GM21526 (cell line): Measurements from ENCODE around the gene UBAC2.

Experiments
- ATAC-seq: cut with Tn5 transposase; IDR thresholded peaks from one replicate; pipeline ENCODE4 v1.9.1; 2021; ENCODE audit warnings: moderate library complexity; ENCODE audit not compliant: unreplicated experiment, low FRiP score

The UBAC2 gene

DNA sequence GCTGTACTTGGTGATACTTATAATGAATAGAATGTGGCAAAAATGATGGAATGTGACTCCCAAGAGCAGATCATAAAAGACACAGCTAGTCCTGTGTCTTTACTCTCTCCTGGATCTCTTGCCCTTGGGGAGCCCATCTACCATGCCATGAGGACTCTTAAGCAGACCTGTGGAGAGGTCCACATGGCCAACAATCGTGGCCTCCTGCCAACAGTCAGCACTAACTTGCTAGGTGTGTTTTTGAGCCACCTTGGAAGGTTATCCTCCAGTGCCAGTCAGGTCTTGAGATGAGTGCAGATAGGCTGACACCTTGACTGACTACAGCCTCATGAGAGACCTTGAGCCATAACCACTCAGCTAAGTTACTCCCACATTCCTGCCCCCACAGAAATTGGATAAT lies 128.8 kb downstream of the UBAC2 start:
- ATAC-seq: no peak

DNA sequence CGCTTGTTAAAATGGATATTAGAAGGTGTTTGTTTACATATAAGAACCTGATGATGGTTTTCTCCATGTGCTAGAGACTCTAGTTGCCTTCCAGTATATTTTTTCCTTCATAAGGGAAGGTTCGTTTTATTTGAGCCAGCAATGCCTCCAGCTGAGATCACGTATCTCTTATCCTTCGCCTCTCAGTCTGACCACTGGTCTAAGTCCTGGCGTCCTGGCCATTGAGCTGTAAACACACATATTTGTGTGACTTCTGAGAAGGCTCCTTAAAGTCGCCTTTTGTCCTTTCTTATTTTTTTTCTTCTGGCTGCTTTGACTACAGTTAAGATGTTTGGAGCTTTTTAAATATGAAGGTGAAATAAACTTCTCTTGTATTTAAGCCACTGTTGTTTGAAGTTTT lies 130.3 kb downstream of the UBAC2 start:
- no peak for ATAC-seq

DNA sequence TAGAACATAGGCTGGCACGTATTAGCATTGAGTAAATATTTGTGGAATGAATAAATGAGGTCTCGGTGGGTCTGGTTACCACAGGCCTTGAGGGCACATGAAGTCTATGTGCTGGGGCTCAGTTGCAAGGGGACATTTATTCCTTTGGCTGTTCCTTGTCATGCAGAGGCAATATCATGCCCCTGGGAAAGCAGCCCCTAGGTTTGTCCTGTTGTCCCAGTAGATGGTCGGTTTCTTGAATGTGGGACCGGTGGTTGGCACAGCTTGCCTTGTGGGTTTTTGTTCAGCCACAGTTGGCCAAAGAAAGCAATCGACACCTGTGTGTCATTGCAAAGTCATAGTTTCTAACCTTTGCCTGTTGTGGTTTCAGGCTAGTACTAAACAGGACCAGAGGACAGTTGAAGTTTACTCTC lies 131.2 kb downstream of the UBAC2 start:
- peak; percentile 83 for ATAC-seq

DNA sequence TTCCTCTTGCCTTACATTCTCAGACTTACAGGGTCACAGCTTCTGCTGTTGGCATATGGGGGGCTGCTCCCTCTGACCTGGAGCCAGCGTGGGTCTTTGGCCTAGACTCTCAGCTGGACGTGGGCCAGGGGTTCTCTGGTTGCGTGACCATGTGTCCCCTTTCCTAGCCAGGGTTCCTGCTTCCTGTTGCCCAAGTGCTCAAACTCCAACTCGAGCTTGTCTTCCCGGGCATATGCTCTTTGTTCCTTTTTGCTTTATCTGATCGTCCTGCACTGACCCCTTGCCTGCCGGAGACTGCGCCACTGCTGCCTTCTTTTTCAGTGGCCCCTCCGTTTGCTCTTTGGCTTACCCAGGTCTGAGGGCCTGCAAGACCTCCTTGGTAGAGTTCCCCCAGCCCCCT lies 131.8 kb downstream of the UBAC2 start:
- peak; percentile 16 for ATAC-seq

DNA sequence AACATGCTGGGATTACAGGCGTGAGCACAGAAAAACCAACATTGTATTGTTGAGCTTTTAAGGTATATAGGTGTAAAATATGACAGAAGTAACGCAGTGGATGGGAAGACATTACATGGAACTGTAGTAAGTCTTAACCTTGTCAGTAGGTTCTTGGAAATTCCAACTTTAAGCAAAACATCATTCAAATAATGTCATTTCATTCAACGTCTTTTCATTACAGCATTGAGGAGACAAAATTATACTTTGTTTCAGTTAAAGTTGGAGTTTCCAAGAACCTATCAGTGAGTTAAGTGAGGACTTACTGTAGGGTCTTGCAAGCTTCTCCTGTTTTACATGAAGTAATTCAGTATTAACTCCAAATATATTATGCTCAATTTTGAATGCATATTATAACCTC lies 133.6 kb downstream of the UBAC2 start:
- no peak for ATAC-seq

DNA sequence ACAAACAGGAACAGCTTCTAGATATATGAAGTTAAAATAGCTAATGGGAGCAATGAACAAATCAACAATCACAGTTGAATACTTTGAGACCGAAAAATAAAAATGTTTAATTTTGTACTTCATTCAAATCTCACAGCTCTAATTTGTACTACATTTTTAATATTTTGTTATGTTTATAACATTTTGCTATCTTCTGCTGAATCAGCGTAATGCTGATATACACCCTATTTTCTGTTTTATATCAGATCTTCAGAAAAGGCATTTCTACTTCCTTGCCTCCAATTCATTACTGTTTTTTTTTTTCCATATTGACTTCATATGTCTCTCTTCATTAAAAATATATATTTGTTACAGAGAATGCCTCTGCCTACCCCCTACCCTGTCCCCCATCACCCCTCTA lies 134.4 kb downstream of the UBAC2 start:
- no peak for ATAC-seq

DNA sequence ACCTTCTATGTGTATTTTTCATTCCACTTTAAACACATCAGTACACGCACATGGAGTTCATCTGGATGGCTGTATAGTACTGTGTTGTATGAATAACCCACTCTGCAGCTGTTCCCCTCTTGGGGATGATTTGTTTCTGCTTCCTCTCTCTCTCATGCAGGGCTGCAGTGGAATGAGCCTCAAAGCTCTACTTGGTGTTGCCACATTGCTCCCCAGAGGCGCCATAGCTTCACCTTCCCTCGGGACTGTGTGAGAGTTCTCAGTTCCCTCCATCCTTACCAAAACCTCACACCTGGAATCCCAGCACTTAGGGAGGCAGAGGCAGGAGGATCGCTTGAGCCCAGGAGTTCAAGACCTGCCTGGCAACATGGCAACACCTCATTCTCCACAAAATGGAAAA lies 134.9 kb downstream of the UBAC2 start:
- ATAC-seq: no peak

DNA sequence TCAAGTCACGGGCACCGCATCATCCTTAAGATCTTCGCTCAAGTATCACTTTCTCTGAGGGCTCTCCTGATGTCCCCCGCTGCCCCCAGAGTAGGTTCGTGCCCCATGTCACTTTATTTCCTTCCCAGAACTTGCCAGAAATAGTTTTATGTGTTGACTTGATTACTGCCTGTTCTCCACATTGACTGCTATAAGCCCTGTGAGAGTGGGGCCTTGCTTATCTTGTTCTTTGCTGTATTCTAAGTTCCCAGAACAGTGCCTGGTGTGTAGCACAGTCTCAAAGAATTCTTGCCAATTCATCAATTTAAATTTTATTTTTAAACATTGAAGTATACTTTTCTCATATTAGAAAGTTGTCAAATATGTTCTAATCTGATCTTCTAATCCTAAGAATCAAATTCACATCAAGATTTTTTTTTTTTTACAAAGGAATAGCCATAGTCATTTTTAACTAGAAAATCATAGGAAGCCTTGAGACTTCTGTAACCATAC lies 138.6 kb downstream of the UBAC2 start:
- ATAC-seq: no peak

DNA sequence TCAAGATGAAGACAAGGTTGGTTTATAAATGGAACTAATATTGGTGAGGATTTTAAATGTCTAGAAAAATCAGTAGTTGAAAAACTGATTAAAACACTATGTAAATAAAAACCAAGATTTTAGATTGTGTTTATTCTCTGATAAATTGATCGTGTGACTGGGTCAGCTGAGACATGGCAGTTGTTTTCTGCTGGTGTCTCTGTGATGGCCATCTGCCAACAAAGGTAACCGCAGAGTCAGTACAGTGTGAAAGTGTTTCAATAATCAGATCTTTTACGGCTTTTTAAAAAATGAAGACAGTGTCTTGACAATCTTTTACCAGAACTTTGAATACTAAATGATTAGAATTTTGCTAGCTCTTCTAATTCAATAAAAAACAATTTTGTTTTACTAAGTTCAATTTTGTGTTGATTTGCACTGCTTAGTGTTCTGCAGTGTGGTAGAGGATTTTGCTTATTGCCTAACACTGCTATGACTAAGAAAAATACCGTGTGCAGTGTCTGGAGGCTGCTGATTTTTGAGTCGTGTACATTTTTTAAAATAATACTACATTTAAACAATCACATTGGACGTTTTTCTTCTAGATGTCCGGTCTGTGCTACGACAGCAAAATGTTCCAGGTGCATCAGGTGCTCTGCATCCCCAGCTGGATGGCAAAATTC lies 139.2 kb downstream of the UBAC2 start:
- no peak for ATAC-seq

DNA sequence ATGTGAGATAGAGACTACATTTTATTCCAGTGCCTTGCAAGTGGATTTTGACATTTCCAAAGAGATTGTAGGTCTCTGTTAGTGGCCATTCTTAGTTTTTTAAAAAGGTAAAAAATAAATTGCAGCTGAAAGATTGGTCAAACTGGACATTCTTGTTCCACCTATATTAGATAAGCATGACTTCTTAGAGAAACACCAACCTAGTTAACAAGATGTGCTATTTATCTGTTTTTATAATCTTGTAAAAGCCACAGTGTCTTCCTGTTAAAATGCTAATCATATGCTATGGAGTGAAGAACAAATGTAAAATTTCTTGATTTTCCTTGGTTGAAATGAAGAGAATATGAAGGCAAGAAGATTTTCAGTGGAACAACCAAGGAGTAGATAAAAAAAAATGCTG lies 140.0 kb downstream of the UBAC2 start:
- no peak for ATAC-seq

DNA sequence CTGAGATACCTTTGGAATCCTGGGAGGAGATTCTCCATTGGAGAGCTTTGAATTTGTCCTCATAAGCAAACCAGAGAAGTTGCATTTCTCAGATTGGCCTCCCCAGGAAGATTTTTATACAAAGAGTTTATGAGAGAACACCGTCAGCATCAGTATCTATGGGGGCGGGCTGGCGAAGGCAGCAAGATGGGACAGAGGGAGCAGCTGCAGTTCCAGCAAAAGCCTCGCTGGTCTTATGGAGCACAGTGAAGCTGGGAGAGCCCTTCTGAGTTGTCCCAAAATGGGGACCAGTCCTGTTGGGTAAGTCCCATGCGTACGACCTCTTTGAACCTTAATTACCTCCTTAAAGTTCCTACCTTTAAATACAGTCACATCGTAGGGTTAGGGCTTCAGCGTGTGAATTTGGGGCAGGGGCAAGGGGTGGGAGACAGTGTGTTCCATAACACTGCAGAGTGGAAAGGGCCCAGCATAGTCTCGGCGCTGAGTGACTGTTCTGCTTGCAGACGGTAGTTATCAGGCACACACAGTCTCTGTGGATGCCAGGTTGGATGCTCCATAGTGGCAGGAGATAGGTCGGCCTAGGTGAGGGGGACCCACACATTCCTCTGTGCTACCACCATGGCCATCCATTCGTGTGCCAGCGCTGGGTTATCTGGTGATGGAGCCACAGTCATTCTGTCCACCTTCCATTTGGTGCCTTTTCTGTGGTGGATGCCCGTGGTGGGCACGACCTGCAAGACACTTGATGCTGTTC lies 141.5 kb downstream of the UBAC2 start:
- ATAC-seq: no peak

DNA sequence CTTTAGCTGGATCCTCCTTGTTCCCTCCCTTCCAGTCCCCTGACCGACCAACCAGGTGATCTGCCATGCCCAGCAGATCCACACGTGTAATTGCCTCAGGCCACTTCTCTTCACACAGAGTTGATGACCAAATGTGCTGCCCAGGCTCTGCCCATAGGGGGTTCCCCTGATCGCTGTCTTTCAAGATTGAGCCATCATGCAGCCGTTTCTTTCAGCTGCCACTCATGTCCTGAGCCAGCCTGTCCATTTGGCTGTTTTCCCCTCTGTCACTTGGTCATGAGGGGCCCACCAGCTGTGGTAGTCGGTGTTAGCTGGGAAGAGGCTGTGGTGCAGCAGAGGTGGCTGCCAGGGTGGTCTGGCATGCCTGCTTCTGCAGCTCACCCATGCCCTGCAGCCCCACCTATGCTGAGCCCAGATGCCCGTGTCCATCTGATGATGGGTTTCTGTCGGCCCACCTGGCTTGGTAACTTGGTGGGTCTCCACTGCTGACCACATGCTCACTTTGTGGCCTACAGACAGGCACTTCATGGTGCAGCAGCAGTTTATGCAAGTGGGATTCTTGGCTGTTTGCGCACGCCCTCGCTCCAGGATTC lies 142.2 kb downstream of the UBAC2 start:
- no peak for ATAC-seq

DNA sequence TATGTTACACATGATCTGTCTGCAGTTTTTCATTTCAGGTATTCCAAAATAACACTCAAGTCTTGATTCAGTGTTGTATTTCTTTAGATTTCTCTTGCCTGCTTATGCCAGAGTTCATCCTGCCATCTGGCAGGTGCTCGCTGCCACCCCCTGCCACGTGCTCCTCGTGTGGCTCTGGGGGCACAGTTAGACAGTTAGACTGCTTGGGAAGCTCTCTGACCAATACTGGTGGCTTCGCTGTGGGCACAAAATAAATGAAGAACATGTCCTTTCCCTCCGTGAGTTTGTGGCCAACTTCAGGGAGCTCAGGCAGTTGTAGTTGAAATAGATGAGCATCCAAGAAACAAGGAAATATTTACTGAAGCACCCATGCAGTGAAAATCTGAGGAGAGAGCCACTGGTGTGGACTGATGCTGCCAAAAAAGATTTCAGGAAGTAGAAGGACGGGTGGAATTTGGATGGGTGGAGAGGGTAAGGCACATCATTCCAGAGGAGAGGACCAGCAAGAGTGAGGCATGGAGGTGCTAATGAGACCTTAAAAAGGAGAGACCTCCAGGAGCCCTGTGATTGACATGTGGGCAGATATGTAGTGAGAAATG lies 144.1 kb downstream of the UBAC2 start:
- no peak for ATAC-seq

DNA sequence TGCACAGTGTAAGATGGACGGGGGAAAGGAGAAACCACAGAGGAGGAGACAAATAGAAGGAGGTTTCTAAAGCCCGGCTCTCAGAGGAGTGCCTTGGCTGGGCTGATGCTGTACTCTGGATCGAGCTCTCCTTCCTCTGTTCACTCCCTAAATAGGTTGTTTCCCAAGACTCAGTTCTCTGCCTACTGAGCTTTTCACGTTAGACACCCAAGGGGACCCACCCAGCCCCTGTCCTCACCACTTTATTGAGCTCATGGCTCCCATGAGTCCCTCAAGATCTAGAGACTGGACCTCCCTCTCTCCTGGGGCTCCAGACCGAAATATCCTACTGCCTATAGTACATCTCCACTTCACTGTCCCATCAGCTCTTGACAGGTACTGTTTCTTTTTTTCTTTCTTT lies 144.7 kb downstream of the UBAC2 start:
- ATAC-seq: no peak

DNA sequence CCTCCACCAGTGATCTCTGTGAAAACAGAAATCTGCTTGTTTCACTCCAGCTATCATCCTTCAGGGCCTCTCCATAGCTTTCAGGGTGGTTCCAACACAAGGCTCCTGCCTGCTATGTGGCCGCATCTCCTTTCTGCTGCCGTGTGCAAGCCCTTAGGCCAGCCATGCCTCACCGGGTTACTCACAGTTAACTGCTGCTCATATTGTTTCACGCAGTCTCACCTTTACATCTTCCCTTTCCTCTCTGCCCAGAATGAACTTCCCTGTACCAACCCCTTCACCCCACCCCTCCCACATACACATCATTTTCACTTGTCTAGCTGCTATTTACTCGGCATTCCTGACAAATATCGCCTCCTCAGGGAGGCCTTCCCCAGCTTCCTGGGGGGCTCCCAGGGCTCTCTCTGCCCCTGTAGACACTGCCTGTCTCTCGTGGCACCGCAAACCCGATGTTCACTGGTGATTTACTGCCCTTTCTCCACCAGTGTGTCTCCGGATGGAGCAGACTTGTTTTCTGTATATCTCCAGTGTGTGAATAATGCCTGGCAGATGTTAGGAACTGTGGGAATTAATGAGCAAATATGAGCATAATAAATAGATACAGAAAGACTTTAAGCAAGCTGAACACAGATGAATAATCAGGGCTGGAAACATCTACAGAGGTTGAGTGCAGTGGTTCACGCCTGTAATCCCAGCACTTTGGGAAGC lies 145.8 kb downstream of the UBAC2 start:
- no peak for ATAC-seq

DNA sequence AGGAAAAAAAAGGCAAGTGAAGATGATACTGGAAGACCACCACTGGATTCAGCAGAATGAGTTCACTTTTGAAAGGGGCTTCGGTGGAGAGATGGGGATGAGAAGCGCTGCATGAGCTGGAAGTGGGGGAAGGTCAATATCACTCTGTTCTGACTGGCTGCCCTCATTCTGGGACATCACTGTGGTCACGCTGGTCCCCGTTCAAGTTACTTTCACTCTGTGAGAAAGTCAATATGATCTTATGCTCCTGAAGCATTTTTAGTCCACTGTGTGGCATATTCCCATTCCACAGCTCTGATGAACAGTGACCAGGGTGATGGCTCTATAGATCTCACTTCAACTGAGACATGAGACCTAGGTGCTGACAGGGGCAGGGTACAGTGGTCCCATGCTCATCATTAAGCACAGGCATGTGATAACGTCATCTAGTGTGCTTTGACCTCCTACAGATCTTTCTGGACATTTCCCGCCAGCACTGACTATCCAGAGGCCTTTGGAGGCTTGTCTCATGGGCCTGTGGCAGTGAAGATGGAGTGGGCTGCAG lies 146.8 kb downstream of the UBAC2 start:
- no peak for ATAC-seq

DNA sequence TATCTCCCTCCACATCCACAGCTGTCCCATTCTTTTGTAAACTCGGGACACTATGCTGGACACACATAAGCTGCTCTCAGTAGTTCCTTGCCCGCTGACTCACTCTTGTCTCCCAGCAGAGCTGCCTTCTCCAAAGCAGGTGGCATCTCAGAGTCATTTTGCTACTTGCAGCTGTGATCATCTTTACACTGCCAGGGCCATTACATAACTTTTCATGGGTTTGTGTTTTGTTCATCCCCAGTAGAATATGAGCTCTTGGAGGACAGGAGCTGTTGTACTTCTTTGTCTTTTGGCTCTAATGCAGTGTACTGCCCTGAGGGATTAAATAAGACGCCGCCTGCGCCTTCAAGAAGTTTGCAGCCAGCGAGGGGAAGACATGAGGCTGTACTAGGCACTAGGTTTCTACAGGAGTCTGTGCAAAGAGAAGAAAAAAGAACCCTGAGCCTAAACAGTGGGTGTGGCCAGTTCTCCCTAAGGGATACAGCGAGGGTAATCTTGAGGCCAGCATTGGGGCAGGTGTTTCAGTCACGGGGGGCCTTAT lies 147.3 kb downstream of the UBAC2 start:
- ATAC-seq: no peak

DNA sequence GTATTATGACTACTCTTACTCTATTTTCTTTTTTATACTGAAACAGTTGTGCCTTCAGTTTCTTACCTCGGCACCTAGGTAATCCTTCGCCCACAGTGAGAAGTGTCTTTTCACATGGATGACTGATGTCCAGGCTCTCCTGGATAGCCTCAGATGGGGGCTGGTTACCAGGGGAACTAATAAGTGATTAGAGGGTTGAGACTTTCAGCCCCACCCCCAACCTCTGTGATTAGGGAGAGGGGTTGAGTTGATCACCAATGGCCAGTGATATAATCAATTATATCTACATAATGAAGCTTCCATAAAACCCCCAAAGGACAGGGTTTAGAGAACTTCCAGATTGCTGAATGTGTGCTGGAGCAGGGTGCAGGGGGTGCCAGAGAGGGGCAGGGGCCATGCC lies 149.5 kb downstream of the UBAC2 start:
- ATAC-seq: no peak

DNA sequence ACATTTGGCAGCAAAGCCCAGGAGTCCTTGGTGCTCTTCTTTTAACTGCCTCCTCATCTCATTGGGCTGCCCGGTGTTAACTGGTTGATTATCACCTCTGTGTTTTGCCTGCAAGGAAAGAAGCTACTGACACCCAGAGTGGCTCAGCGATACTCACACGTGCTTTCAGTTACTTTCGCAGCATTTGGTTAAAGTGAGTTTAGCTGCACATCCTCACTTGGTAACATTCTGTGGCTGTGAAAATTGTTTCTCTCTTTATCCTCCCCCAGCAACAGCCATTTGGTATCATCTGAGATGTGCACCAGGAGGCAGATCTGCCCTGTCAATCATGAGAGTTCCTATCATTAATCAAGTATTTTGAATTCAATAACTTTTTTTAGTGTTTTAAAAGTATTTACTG lies 151.1 kb downstream of the UBAC2 start:
- ATAC-seq: no peak
